HepG2 (cell line): Measurements from ENCODE around the gene LRRC25. TPM values are rescaled to one million over a fixed set of nuclear protein-coding genes. Genes with fewer than 3 reads are reported as not detected.

ENCODE experiments used
- CHD4 ChIP-seq: fragments of 200-600 bp; sonication (generic); IDR thresholded peaks from 2 replicates; pipeline ENCODE4 v1.7.0; 2017; ENCODE audit warnings: mild to moderate bottlenecking, low read length, borderline replicate concordance
- GATAD1 ChIP-seq: IDR thresholded peaks from 2 replicates; pipeline ENCODE4 v1.6.1; 2016; ENCODE audit warnings: missing genetic modification reagents, missing compliant biosample characterization
- GZF1 ChIP-seq: sonication (generic); formaldehyde crosslinking; IDR thresholded peaks from 2 replicates; pipeline ENCODE4 v1.5.1; 2020; ENCODE audit warnings: mild to moderate bottlenecking, missing genetic modification reagents
- IKZF1 ChIP-seq: fragments of 450-650 bp; IDR thresholded peaks from 2 replicates; pipeline ENCODE4 v1.7.1; 2016
- ISL2 ChIP-seq: sonication (generic); formaldehyde crosslinking; IDR thresholded peaks from 2 replicates; pipeline ENCODE4 v1.5.0; 2020; ENCODE audit warnings: missing genetic modification reagents
- MAF1 ChIP-seq: sonication (generic); formaldehyde crosslinking; IDR thresholded peaks from 2 replicates; pipeline ENCODE4 v1.5.0; 2020; ENCODE audit warnings: missing genetic modification reagents, borderline replicate concordance
- MIXL1 ChIP-seq: IDR thresholded peaks from 2 replicates; pipeline ENCODE4 v1.6.1; 2016
- NCOA2 ChIP-seq: sonication (generic); formaldehyde crosslinking; IDR thresholded peaks from 2 replicates; pipeline ENCODE4 v1.8.0; 2022; ENCODE audit warnings: inconsistent platforms
- NCOR1 ChIP-seq: fragments of 200-600 bp; sonication (generic); IDR thresholded peaks from 2 replicates; pipeline ENCODE4 v1.7.0; 2017; ENCODE audit warnings: antibody characterized with exemption, low read length, borderline replicate concordance
- RFXAP ChIP-seq: sonication (generic); formaldehyde crosslinking; IDR thresholded peaks from 2 replicates; pipeline ENCODE4 v1.4.0; 2020; ENCODE audit warnings: missing genetic modification reagents, borderline replicate concordance
- SMARCE1 ChIP-seq: fragments of 450-650 bp; IDR thresholded peaks from 2 replicates; pipeline ENCODE4 v1.6.1; 2017; ENCODE audit warnings: borderline replicate concordance
- SNAPC2 ChIP-seq: sonication (generic); formaldehyde crosslinking; IDR thresholded peaks from 2 replicates; pipeline ENCODE4 v1.8.1; 2022; ENCODE audit warnings: mild to moderate bottlenecking, missing genetic modification reagents
- ZFP41 ChIP-seq: sonication (generic); formaldehyde crosslinking; IDR thresholded peaks from 2 replicates; pipeline ENCODE4 v1.4.0; 2020; ENCODE audit warnings: mild to moderate bottlenecking, missing genetic modification reagents, borderline replicate concordance
- ZNF160 ChIP-seq: sonication (generic); formaldehyde crosslinking; IDR thresholded peaks from 2 replicates; pipeline ENCODE4 v1.8.0; 2022; ENCODE audit warnings: mild to moderate bottlenecking, inconsistent platforms, missing genetic modification reagents
- ZNF703 ChIP-seq: sonication (generic); formaldehyde crosslinking; IDR thresholded peaks from 2 replicates; pipeline ENCODE4 v1.5.1; 2020; ENCODE audit warnings: missing genetic modification reagents, mild to moderate bottlenecking, moderate library complexity, borderline replicate concordance
- ZNF816 ChIP-seq: sonication (generic); formaldehyde crosslinking; IDR thresholded peaks from 2 replicates; pipeline ENCODE4 v1.8.0; 2022; ENCODE audit warnings: missing genetic modification reagents, mild to moderate bottlenecking, borderline replicate concordance
- ZNF83 ChIP-seq: sonication (generic); formaldehyde crosslinking; IDR thresholded peaks from 2 replicates; pipeline ENCODE4 v1.4.0; 2020; ENCODE audit warnings: missing genetic modification reagents, mild to moderate bottlenecking, borderline replicate concordance
- ZNF891 ChIP-seq: sonication (generic); formaldehyde crosslinking; IDR thresholded peaks from 2 replicates; pipeline ENCODE4 v1.5.0; 2020; ENCODE audit warnings: mild to moderate bottlenecking, missing genetic modification reagents
- ZSCAN9 ChIP-seq: IDR thresholded peaks from 2 replicates; pipeline ENCODE4 v1.6.1; 2016; ENCODE audit warnings: borderline replicate concordance
- polyA plus RNA-seq, 8 experiments: library from polyadenylated mRNA; depleted of rRNA in 3 of 8; stranded (reverse) in 7 of 8; unstranded in 1 of 8; fragments of >200 nt; fragmentation: Illumina TruSeq in 4 of 8; extraction: Trizol in 4 of 8; gene quantifications; 2 replicates each; pipeline versions ENCODE4 v1.2.1 to v1.2.3, GENCODE V29; 2011 to 2016; ENCODE audit warnings: low read depth in 4 of 8, missing spikeins in 1 of 8, mixed read lengths in 1 of 8; ENCODE audit not compliant: insufficient read depth in 1 of 8
- total RNA-seq, 5 experiments: library from RNA; depleted of rRNA; stranded (reverse); fragments of >200 nt; fragmentation: Illumina TruSeq; extraction: Trizol; gene quantifications; 2 replicates each; pipeline ENCODE4 v1.2.3, GENCODE V29; 2016; ENCODE audit warnings: low read depth in 1 of 5
- TF ChIP-seq, protein P1 (sequence below): IDR thresholded peaks from 2 replicates; pipeline ENCODE4 v1.6.1; 2016; ENCODE audit warnings: missing compliant biosample characterization, missing genetic modification reagents, borderline replicate concordance
- TF ChIP-seq, protein P2 (sequence below): sonication (generic); formaldehyde crosslinking; IDR thresholded peaks from 2 replicates; pipeline ENCODE4 v1.5.1; 2020; ENCODE audit warnings: missing genetic modification reagents, mild to moderate bottlenecking, borderline replicate concordance
- TF ChIP-seq, protein P3 (sequence below): sonication (generic); formaldehyde crosslinking; IDR thresholded peaks from 2 replicates; pipeline ENCODE4 v1.8.1; 2022; ENCODE audit warnings: mild to moderate bottlenecking, missing genetic modification reagents
- TF ChIP-seq, protein P4 (sequence below): sonication (generic); IDR thresholded peaks from 2 replicates; pipeline ENCODE4 v1.6.1; 2016; ENCODE audit warnings: low read depth, borderline replicate concordance
- TF ChIP-seq, protein P5 (sequence below): sonication (generic); formaldehyde crosslinking; conservative IDR thresholded peaks from 2 replicates; pipeline ENCODE4 v1.4.0; 2020; ENCODE audit warnings: missing genetic modification reagents

LRRC25 gene
- total and polyA plus RNA-seq, 2 of the 13 experiments (the other 11 are each of a cell fraction or from before 2014, with no cell fraction given), result 0.13 to 0.53 TPM

DNA sequence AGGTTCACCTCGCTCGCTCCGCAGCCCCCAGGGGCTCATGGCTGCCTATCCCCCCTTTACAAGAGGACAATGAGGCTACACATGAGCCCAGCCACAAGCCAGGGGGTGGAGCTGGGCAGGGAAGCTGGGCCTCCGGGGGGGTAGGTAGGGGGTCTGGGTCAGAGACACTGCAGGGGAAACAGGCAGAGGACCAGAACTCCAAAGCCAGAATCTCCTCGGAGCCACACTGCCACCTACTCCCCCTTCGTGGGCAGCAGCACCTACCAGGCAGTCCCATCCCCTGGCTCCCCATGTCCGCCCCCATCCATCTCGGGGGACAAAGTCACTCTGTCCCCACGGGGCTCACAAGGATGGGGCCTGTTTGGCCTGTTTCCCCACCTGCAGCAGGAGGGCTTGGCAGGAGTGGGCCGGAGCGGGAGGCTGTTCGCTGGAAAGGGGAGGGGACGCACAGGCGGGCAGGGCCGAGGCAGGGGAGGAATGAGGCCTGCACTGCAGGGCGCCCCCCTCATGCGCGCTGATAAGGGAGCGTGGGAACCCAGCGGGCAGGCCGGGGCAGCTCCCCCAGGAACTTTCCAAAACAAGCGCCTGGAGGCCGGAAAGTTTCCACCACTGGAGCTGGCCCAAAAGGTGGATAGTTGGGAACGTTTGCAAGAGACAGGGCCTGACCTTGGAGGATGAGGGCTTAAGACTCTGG is 41.1 kb upstream of the LRRC25 start (continued):
- TF ChIP-seq, protein P1, sequence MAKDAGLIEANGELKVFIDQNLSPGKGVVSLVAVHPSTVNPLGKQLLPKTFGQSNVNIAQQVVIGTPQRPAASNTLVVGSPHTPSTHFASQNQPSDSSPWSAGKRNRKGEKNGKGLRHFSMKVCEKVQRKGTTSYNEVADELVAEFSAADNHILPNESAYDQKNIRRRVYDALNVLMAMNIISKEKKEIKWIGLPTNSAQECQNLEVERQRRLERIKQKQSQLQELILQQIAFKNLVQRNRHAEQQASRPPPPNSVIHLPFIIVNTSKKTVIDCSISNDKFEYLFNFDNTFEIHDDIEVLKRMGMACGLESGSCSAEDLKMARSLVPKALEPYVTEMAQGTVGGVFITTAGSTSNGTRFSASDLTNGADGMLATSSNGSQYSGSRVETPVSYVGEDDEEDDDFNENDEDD (CRISPR knock-in tag), result 0 out of 2 replicates have a peak, but pooled peaks have one; percentile 55
- TF ChIP-seq CHD4 (no peak; the same call in 1 of the 2 replicates), ZNF83 (CRISPR knock-in tag) (no peak), IKZF1 (no peak), ZNF816 (CRISPR knock-in tag) (no peak), ZNF703 (CRISPR knock-in tag) (no peak), ZFP41 (CRISPR knock-in tag) (no peak), ZSCAN9 (CRISPR knock-in tag) (no peak), SMARCE1 (no peak), MAF1 (CRISPR knock-in tag) (no peak), MIXL1 (CRISPR knock-in tag) (no peak), ZNF891 (CRISPR knock-in tag) (no peak), SNAPC2 (CRISPR knock-in tag) (no peak), NCOR1 (no peak), ZNF160 (0 out of 2 replicates have a peak, but pooled peaks have one; percentile 28), GZF1 (CRISPR knock-in tag) (peak; percentile 50; the same call in 1 of the 2 replicates), ISL2 (CRISPR knock-in tag) (no peak), GATAD1 (CRISPR knock-in tag) (no peak), RFXAP (CRISPR knock-in tag) (no peak), NCOA2 (CRISPR knock-in tag) (no peak)
- TF ChIP-seq, protein P2, sequence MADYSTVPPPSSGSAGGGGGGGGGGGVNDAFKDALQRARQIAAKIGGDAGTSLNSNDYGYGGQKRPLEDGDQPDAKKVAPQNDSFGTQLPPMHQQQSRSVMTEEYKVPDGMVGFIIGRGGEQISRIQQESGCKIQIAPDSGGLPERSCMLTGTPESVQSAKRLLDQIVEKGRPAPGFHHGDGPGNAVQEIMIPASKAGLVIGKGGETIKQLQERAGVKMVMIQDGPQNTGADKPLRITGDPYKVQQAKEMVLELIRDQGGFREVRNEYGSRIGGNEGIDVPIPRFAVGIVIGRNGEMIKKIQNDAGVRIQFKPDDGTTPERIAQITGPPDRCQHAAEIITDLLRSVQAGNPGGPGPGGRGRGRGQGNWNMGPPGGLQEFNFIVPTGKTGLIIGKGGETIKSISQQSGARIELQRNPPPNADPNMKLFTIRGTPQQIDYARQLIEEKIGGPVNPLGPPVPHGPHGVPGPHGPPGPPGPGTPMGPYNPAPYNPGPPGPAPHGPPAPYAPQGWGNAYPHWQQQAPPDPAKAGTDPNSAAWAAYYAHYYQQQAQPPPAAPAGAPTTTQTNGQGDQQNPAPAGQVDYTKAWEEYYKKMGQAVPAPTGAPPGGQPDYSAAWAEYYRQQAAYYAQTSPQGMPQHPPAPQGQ (CRISPR knock-in tag), result no peak
- TF ChIP-seq, protein P3, sequence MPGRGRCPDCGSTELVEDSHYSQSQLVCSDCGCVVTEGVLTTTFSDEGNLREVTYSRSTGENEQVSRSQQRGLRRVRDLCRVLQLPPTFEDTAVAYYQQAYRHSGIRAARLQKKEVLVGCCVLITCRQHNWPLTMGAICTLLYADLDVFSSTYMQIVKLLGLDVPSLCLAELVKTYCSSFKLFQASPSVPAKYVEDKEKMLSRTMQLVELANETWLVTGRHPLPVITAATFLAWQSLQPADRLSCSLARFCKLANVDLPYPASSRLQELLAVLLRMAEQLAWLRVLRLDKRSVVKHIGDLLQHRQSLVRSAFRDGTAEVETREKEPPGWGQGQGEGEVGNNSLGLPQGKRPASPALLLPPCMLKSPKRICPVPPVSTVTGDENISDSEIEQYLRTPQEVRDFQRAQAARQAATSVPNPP (CRISPR knock-in tag), result 0 out of 2 replicates have a peak, but pooled peaks have one; percentile 21
- TF ChIP-seq, protein P4, sequence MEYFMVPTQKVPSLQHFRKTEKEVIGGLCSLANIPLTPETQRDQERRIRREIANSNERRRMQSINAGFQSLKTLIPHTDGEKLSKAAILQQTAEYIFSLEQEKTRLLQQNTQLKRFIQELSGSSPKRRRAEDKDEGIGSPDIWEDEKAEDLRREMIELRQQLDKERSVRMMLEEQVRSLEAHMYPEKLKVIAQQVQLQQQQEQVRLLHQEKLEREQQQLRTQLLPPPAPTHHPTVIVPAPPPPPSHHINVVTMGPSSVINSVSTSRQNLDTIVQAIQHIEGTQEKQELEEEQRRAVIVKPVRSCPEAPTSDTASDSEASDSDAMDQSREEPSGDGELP, result no peak
- TF ChIP-seq, protein P5, sequence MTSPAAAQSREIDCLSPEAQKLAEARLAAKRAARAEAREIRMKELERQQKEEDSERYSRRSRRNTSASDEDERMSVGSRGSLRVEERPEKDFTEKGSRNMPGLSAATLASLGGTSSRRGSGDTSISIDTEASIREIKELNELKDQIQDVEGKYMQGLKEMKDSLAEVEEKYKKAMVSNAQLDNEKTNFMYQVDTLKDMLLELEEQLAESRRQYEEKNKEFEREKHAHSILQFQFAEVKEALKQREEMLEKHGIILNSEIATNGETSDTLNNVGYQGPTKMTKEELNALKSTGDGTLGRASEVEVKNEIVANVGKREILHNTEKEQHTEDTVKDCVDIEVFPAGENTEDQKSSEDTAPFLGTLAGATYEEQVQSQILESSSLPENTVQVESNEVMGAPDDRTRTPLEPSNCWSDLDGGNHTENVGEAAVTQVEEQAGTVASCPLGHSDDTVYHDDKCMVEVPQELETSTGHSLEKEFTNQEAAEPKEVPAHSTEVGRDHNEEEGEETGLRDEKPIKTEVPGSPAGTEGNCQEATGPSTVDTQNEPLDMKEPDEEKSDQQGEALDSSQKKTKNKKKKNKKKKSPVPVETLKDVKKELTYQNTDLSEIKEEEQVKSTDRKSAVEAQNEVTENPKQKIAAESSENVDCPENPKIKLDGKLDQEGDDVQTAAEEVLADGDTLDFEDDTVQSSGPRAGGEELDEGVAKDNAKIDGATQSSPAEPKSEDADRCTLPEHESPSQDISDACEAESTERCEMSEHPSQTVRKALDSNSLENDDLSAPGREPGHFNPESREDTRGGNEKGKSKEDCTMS (CRISPR knock-in tag), result no peak
